H1 (cell line): ENCODE data around the gene KLK4. TPM values are rescaled to one million over a fixed set of nuclear protein-coding genes. Genes with fewer than 3 reads are reported as not detected.

Source experiments
- CTCF ChIA-PET: fragments of 300-600 bp; sonication (Branson Sonifier 250); formaldehyde crosslinking; loops from one replicate; lab custom pipeline; 2021; ENCODE audit not compliant: partially characterized antibody; lab: Charles Lee
- POLR2A ChIA-PET: fragments of 300-600 bp; sonication (Branson Sonifier 250); formaldehyde crosslinking; loops from one replicate; lab custom pipeline; 2021; ENCODE audit warnings: inconsistent platforms; ENCODE audit not compliant: partially characterized antibody; lab: Charles Lee
- DNase-seq, 2 experiments: peaks; one replicate each; pipeline versions ENCODE4 v3.0.0 to v3.0.0-alpha.2; 2010 to 2022; ENCODE audit warnings: low spot score in 2 of 2, low read depth in 1 of 2, mixed read lengths in 1 of 2
- FAIRE-seq: peaks from 2 replicates; lab custom pipeline; 2011; peaks lifted over from hg19 to GRCh38; lab: Jason Lieb, UNC
- H2AFZ ChIP-seq: 2 replicates; pipeline ENCODE4 v1.8.1; 2012; ENCODE audit warnings: low read length, inconsistent platforms
- H2AK5ac ChIP-seq: 2 replicates; pipeline ENCODE4 v1.6.1; 2013; ENCODE audit warnings: low read depth, low read length
- H2BK120ac ChIP-seq: replicated peaks from 2 replicates; pipeline ENCODE3; 2013; ENCODE audit warnings: low read depth, low read length, inconsistent platforms
- H2BK12ac ChIP-seq: 2 replicates; pipeline ENCODE4 v1.6.1; 2013; ENCODE audit warnings: low read depth, low read length
- H2BK15ac ChIP-seq: 2 replicates; pipeline ENCODE4 v1.6.1; 2013; ENCODE audit warnings: low read length
- H2BK20ac ChIP-seq: 2 replicates; pipeline ENCODE4 v1.6.1; 2013; ENCODE audit warnings: low read length
- H2BK5ac ChIP-seq: 2 replicates; pipeline ENCODE4 v1.6.1; 2013; ENCODE audit warnings: low read depth, low read length
- H3K14ac ChIP-seq: 2 replicates; pipeline ENCODE4 v1.6.1; 2013; ENCODE audit warnings: inconsistent platforms; ENCODE audit not compliant: insufficient read length
- H3K18ac ChIP-seq: 2 replicates; pipeline ENCODE4 v1.6.1; 2013; ENCODE audit warnings: low read length; ENCODE audit errors: extremely low read depth
- H3K23ac ChIP-seq: 2 replicates; pipeline ENCODE4 v1.6.1; 2013; ENCODE audit warnings: inconsistent platforms; ENCODE audit not compliant: insufficient read length
- H3K23me2 ChIP-seq: 2 replicates; pipeline ENCODE4 v1.6.1; 2013; ENCODE audit warnings: low read depth, low read length
- H3K27ac ChIP-seq: 2 replicates; pipeline ENCODE4 v1.6.1; 2011; ENCODE audit warnings: low read depth, low read length, inconsistent platforms
- H3K27me3 ChIP-seq, 4 experiments: replicated peaks in 1 of 4; 1 replicate in 1 of 4; 2 replicates in 3 of 4; pipeline versions ENCODE4 v1.6.1 to v1.8.1; 2011 to 2013; ENCODE audit warnings: low read length in 3 of 4, mild to moderate bottlenecking in 3 of 4, inconsistent platforms in 2 of 4, mixed read lengths in 2 of 4, moderate library complexity in 1 of 4; ENCODE audit not compliant: control insufficient read depth in 3 of 4, insufficient read depth in 3 of 4; ENCODE audit errors: extremely low read depth in 1 of 4
- H3K36me3 ChIP-seq, 4 experiments: 2 replicates each; pipeline versions ENCODE4 v1.6.1 to v1.8.1; 2011 to 2013; ENCODE audit warnings: mild to moderate bottlenecking in 4 of 4, low read length in 3 of 4, moderate library complexity in 2 of 4, control low read depth in 1 of 4, inconsistent platforms in 1 of 4; ENCODE audit not compliant: insufficient read depth in 4 of 4, control insufficient read depth in 2 of 4
- H3K4ac ChIP-seq: replicated peaks from 2 replicates; pipeline ENCODE3; 2013; ENCODE audit warnings: low read length, low read depth, mixed read lengths, inconsistent platforms; ENCODE audit not compliant: insufficient read length
- H3K4me1 ChIP-seq, 4 experiments: replicated peaks in 1 of 4; 1 replicate in 1 of 4; 2 replicates in 3 of 4; pipeline versions ENCODE4 v1.6.1 to v1.8.1; 2011 to 2013; ENCODE audit warnings: low read length in 3 of 4, inconsistent platforms in 2 of 4, mixed read lengths in 1 of 4; ENCODE audit not compliant: insufficient read depth in 4 of 4, control insufficient read depth in 3 of 4
- H3K4me2 ChIP-seq, 2 experiments: 2 replicates each; pipeline versions ENCODE4 v1.6.1 to v1.8.1; 2011 to 2013; ENCODE audit warnings: low read depth in 2 of 2, low read length in 2 of 2, control low read depth in 1 of 2, inconsistent platforms in 1 of 2, mild to moderate bottlenecking in 1 of 2; ENCODE audit not compliant: insufficient read depth in 1 of 2
- H3K4me3 ChIP-seq, 4 experiments: fragments of 200-600, 300-600 bp in 1 of 4; sonication (generic), shearing (Covaris generic), sonication (Bioruptor Twin) in 1 of 4; 2 replicates each; pipeline versions ENCODE4 v1.5.1 to v1.8.1; 2011 to 2016; ENCODE audit warnings: low read length in 4 of 4, low read depth in 3 of 4, control low read depth in 2 of 4, inconsistent platforms in 2 of 4, mild to moderate bottlenecking in 2 of 4, mixed read lengths in 1 of 4, moderate library complexity in 1 of 4; ENCODE audit not compliant: insufficient read depth in 2 of 4; ENCODE audit errors: extremely low read depth in 1 of 4
- H3K56ac ChIP-seq: replicated peaks from 2 replicates; pipeline ENCODE3; 2013; ENCODE audit warnings: low read depth, mild to moderate bottlenecking, mixed read lengths, low read length, inconsistent platforms; ENCODE audit not compliant: insufficient read length
- H3K79me1 ChIP-seq: 2 replicates; pipeline ENCODE4 v1.6.1; 2013; ENCODE audit warnings: low read depth, low read length, control low read depth
- H3K79me2 ChIP-seq, 2 experiments: 2 replicates each; pipeline versions ENCODE4 v1.6.1 to v1.8.1; 2012 to 2013; ENCODE audit warnings: low read length in 2 of 2, mild to moderate bottlenecking in 2 of 2, inconsistent platforms in 1 of 2; ENCODE audit not compliant: insufficient read depth in 2 of 2, control insufficient read depth in 1 of 2
- H3K9ac ChIP-seq, 4 experiments: replicated peaks in 1 of 4; 1 replicate in 1 of 4; 2 replicates in 3 of 4; pipeline versions ENCODE4 v1.6.1 to v1.8.1; 2011 to 2013; ENCODE audit warnings: low read depth in 3 of 4, low read length in 3 of 4, control low read depth in 2 of 4, mild to moderate bottlenecking in 2 of 4, moderate library complexity in 2 of 4, inconsistent platforms in 1 of 4; ENCODE audit errors: extremely low read depth in 1 of 4
- H3K9me3 ChIP-seq, 2 experiments: 2 replicates each; pipeline versions ENCODE4 v1.6.1 to v1.8.1; 2012 to 2013; ENCODE audit warnings: mild to moderate bottlenecking in 2 of 2, moderate library complexity in 2 of 2, control low read depth in 1 of 2, inconsistent platforms in 1 of 2, low read depth in 1 of 2, low read length in 1 of 2, mixed read lengths in 1 of 2; ENCODE audit not compliant: insufficient read depth in 2 of 2
- H4K20me1 ChIP-seq, 2 experiments: replicated peaks in 1 of 2; 2 replicates each; pipeline versions ENCODE3 to v1.8.1; 2011 to 2013; ENCODE audit warnings: inconsistent platforms in 2 of 2, low read length in 2 of 2, mild to moderate bottlenecking in 1 of 2; ENCODE audit not compliant: insufficient read depth in 2 of 2, control insufficient read depth in 1 of 2
- H4K5ac ChIP-seq: 2 replicates; pipeline ENCODE4 v1.6.1; 2013; ENCODE audit warnings: low read length, low read depth, mixed read lengths, inconsistent platforms; ENCODE audit not compliant: insufficient read length
- H4K8ac ChIP-seq: 2 replicates; pipeline ENCODE4 v1.8.0; 2013; ENCODE audit warnings: mild to moderate bottlenecking, moderate library complexity, low read length, inconsistent platforms; ENCODE audit not compliant: insufficient read depth; ENCODE audit errors: extremely low read depth
- H4K91ac ChIP-seq: replicated peaks from 2 replicates; pipeline ENCODE3; 2013; ENCODE audit warnings: low read length, mixed read lengths, inconsistent platforms; ENCODE audit not compliant: insufficient read length
- CTCF ChIP-seq, 3 experiments: IDR thresholded peaks; 1 replicate in 2 of 3; 2 replicates in 1 of 3; pipeline versions ENCODE4 v1.5.1 to v1.6.1; 2011; ENCODE audit warnings: low read length in 3 of 3, mild to moderate bottlenecking in 3 of 3, inconsistent platforms in 2 of 3, low read depth in 1 of 3, moderate library complexity in 1 of 3; ENCODE audit not compliant: insufficient read depth in 1 of 3; ENCODE audit errors: control extremely low read depth in 1 of 3
- FOSL1 ChIP-seq: IDR thresholded peaks from 2 replicates; pipeline ENCODE4 v1.6.1; 2011; ENCODE audit warnings: mild to moderate bottlenecking, low read depth, low read length, moderate library complexity; ENCODE audit not compliant: insufficient read depth
- RAD21 ChIP-seq, 2 experiments: IDR thresholded peaks in 1 of 2; conservative IDR thresholded peaks in 1 of 2; 2 replicates each; pipeline ENCODE4 v1.6.1; 2011; ENCODE audit warnings: low read depth in 2 of 2, low read length in 2 of 2, improper control_type of control experiment in 1 of 2, inconsistent platforms in 1 of 2, mild to moderate bottlenecking in 1 of 2, moderate library complexity in 1 of 2
- RBBP5 ChIP-seq: IDR thresholded peaks from 2 replicates; pipeline ENCODE4 v1.7.1; 2012; ENCODE audit warnings: low read depth, mild to moderate bottlenecking, inconsistent platforms, low read length, moderate library complexity, borderline replicate concordance
- SIN3A ChIP-seq, 2 experiments: IDR thresholded peaks in 1 of 2; conservative IDR thresholded peaks in 1 of 2; 2 replicates each; pipeline ENCODE4 v1.6.1; 2011 to 2012; ENCODE audit warnings: low read length in 2 of 2, improper control_type of control experiment in 1 of 2, low read depth in 1 of 2, mild to moderate bottlenecking in 1 of 2
- SP4 ChIP-seq: IDR thresholded peaks from 2 replicates; pipeline ENCODE4 v1.6.1; 2012; ENCODE audit warnings: low read length, inconsistent platforms
- WGBS, 2 experiments: shearing (Covaris generic) in 1 of 2; methylation state at CpG; one replicate each; pipeline versions ENCODE4 v1.1.6 to v1.1.7; 2013 to 2015; ENCODE audit warnings: low lambda C conversion rate in 2 of 2, mixed read lengths in 2 of 2, inconsistent platforms in 1 of 2, low coverage in 1 of 2, missing lambda C conversion rate in 1 of 2; ENCODE audit not compliant: insufficient replicate concordance in 2 of 2, insufficient coverage in 1 of 2, insufficient read length in 1 of 2; ENCODE audit errors: extremely low coverage in 1 of 2, missing lambda C conversion rate in 1 of 2; 5-methylcytosine and 5-hydroxymethylcytosine counted together
- polyA plus RNA-seq, 7 experiments: library from polyadenylated mRNA; depleted of rRNA in 3 of 7; stranded (reverse) in 5 of 7; unstranded in 2 of 7; fragments of >200 nt in 5 of 7; fragments of 200-250 nt in 2 of 7; gene quantifications; 1 replicate in 5 of 7; 2 replicates in 1 of 7; 4 replicates in 1 of 7; pipeline versions ENCODE4 v1.2.1 to v1.2.3, GENCODE V29; 2011 to 2013; ENCODE audit warnings: missing spikeins in 2 of 7, mixed read lengths in 2 of 7
- total RNA-seq: library from RNA; stranded (reverse); fragmentation: NEBNext Ultra II Directional; extraction: Animal tissue kit (Norgen Biotek cat#: 25700); gene quantifications from 2 replicates; pipeline ENCODE4 v1.2.1, GENCODE V29; 2021

Gene KLK4
- total and polyA plus RNA-seq, 2 of the 8 experiments (the other 6 are each of a cell fraction or from before 2014, with no cell fraction given), result 0.44 TPM; not detected in 1

GRCh38 chr19:50869479-50869878 lies 41.7 kb downstream of the KLK4 start:
- no peak overlapping the region for H3K14ac ChIP-seq
- H3K23me2 ChIP-seq, result peaks cover 5% of the 10 kb centered on the region; the same call in 1 of the 2 replicates
- ChIA-PET CTCF (interaction anchor here (1.2 to 2.6 kb wide), 4 partner anchors 8 to 74 kb away, joined by 3 to 12 read pairs (median 3); no protein-coding TSS in a partner anchor), POLR2A (interaction anchor here (1.4 to 3.6 kb wide), 2 partner anchors 66 to 73 kb away, joined by 5 to 16 read pairs; no protein-coding TSS in a partner anchor)
- no peak overlapping the region for H3K4me2 ChIP-seq
- no peak overlapping the region for H2BK120ac ChIP-seq
- no peak overlapping the region for H3K18ac ChIP-seq
- H4K20me1 ChIP-seq, result no peaks in the 10 kb centered on the region
- no peak overlapping the region for H3K56ac ChIP-seq
- H3K27ac ChIP-seq, result no peak overlapping the region
- no peaks in the 10 kb centered on the region for H3K36me3 ChIP-seq
- no peak overlapping the region for H3K4ac ChIP-seq
- H3K4me1 ChIP-seq, result no peaks in the 10 kb centered on the region
- no peak overlapping the region for H2AFZ ChIP-seq
- no peak overlapping the region for H2AK5ac ChIP-seq
- no peak overlapping the region for H2BK12ac ChIP-seq
- no peak overlapping the region for H3K9ac ChIP-seq
- no peak for TF ChIP-seq FOSL1
- no peak for TF ChIP-seq RAD21 (IDR thresholded peaks at IDR 0.05 in 1 of 2, conservative IDR thresholded peaks at IDR 0.05 in 1 of 2; ENCODE audit: low read depth in 2 of 2, low read length in 2 of 2)
- no peak for TF ChIP-seq SP4
- TF ChIP-seq CTCF (IDR thresholded peaks at IDR 0.05; ENCODE audit: control extremely low read depth in 1 of 3, insufficient read depth in 1 of 3, low read depth in 1 of 3, low read length in 3 of 3), result no peak
- TF ChIP-seq RBBP5, result no peak
- TF ChIP-seq SIN3A (conservative IDR thresholded peaks at IDR 0.05 in 1 of 2, IDR thresholded peaks at IDR 0.05 in 1 of 2; ENCODE audit: low read depth in 1 of 2, low read length in 2 of 2), result no peak
- H3K27me3 ChIP-seq, result peaks cover 0 to 3% (median 1%) of the 10 kb centered on the region in 4 experiments; a peak in 2 of 7 replicates
- H4K8ac ChIP-seq, result no peak overlapping the region
- H3K23ac ChIP-seq, result no peak overlapping the region
- H2BK20ac ChIP-seq, result no peak overlapping the region
- H2BK15ac ChIP-seq, result no peak overlapping the region
- no peaks in the 10 kb centered on the region for H3K79me2 ChIP-seq
- no peak overlapping the region for H4K5ac ChIP-seq
- H2BK5ac ChIP-seq, result no peak overlapping the region
- no peaks in the 10 kb centered on the region; a peak in 1 of 4 replicates for H3K9me3 ChIP-seq
- H4K91ac ChIP-seq, result no peak overlapping the region
- no peak for DNase-seq
- no peak for FAIRE-seq
- no peak overlapping the region for H3K4me3 ChIP-seq
- WGBS, 2 experiments, result 86% methylated on average over 4 of the region's 4 CpGs; no CpG with 5 or more reads in 1 of the 2 experiments
- H3K79me1 ChIP-seq, result no peaks in the 10 kb centered on the region
